Measurements from ENCODE around the gene SSU72.
A peak's percentile ranks its signal among the peaks of the same experiment; 100 is the strongest.

SSU72 gene

DNA sequence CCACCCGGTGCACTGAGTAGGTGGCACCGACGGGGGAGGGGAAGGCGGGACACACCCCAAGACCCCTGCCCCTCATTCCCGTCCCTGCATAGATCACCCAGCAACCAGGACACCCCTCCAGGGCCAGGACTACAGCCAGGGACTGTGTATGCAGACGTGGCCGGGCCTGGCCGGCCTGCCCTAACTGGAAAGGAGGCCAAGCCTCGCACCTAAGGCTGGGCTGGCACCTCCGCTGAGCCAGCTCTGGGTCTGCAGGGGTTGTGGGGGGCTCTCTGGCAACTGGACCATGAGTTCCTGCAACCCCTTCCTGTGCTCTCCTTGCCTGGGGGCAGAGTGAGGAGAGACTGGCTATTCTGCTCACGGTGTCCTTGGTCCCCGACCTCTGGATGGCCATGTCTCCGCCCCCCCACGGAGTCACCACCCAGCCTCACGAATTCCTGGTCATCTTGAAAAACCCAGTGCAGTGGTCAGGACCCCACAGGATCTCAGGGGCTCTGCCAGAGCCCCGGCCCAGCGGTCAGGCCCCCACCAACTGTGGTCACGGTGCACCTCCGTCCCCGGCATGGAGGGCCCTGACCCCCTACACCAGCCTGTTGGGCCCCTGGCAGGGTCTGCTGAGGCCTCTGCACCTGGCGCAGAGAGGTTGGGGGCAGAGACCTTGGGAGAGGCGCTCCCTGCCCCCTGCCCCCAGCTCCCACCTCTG, 26.3 kb upstream of the SSU72 start:
- TF ChIP-seq, protein P1, sequence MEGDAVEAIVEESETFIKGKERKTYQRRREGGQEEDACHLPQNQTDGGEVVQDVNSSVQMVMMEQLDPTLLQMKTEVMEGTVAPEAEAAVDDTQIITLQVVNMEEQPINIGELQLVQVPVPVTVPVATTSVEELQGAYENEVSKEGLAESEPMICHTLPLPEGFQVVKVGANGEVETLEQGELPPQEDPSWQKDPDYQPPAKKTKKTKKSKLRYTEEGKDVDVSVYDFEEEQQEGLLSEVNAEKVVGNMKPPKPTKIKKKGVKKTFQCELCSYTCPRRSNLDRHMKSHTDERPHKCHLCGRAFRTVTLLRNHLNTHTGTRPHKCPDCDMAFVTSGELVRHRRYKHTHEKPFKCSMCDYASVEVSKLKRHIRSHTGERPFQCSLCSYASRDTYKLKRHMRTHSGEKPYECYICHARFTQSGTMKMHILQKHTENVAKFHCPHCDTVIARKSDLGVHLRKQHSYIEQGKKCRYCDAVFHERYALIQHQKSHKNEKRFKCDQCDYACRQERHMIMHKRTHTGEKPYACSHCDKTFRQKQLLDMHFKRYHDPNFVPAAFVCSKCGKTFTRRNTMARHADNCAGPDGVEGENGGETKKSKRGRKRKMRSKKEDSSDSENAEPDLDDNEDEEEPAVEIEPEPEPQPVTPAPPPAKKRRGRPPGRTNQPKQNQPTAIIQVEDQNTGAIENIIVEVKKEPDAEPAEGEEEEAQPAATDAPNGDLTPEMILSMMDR (IDR thresholded peaks at IDR 0.05; ENCODE audit: low read depth, low read length) = no peak

DNA sequence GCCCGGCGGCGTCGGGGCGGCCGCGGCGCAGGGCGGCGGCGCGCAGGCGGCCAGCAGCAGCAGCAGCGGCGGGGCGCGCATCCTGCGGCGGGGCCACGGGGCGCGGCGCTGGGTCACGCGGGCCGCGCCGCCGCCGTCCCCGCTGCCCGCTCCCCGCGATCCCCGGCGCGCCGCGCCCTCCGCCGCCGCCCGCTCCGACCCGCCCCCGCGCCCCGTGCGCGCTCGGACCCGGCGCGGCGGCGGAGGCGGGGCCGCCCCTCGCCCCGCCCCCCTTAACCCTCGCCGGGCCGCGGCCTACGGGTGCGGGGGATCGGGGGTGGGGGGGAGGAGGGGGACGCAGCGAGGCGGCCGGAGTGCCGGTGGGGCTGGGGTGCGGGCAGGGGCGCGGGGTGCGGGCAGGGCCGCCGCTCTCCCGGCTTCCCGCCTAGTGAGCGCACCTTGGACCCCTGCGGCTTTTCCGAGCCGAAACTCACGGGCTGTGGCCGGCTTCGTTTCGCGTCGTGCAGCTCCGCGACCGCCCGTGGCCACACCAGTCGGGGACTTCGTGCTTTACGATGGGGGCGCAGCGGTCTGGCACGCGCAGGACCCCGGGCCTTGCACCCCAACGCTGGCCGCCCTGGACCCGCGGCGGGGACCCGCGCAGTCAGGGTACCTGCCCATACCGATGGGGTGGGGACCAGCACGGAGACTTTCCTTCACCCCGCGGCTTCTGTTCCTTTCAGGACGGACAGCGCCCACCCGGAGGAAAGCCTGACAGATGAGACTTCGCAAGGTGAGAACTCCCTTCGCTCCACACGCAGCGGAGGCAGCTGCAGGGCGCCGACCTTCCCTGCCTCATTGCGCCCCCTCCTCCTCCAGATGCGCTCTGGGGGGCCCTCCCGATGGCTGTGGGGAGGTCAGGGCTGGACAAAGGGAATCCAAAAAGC, 25.5 kb upstream of the SSU72 start, which contains the start of gene FNDC10:
FNDC10 (minus strand) TSS at position 201 of the 926 bp plus-strand sequence; CDS start at position 81, 120 bp downstream.
- H3K4me3 ChIP-seq (ENCODE audit: low read depth, low read length) = peak within 1 kb of the TSS; percentile 20
- TF ChIP-seq, protein P1 (IDR thresholded peaks at IDR 0.05; ENCODE audit: low read depth, low read length) = no peak
- in situ Hi-C loops (cut with HindIII; ENCODE audit: low sequenced_read_pairs) = no loop called here

More for the DNA sequence above, 26.3 kb upstream of the SSU72 start:
- no peak overlapping the region for H3K4me3 ChIP-seq (ENCODE audit: low read depth, low read length)
- no peak for DNase-seq (ENCODE audit: low read depth, low spot score)
- in situ Hi-C loops (cut with HindIII; ENCODE audit: low sequenced_read_pairs) = no loop called here

DNA sequence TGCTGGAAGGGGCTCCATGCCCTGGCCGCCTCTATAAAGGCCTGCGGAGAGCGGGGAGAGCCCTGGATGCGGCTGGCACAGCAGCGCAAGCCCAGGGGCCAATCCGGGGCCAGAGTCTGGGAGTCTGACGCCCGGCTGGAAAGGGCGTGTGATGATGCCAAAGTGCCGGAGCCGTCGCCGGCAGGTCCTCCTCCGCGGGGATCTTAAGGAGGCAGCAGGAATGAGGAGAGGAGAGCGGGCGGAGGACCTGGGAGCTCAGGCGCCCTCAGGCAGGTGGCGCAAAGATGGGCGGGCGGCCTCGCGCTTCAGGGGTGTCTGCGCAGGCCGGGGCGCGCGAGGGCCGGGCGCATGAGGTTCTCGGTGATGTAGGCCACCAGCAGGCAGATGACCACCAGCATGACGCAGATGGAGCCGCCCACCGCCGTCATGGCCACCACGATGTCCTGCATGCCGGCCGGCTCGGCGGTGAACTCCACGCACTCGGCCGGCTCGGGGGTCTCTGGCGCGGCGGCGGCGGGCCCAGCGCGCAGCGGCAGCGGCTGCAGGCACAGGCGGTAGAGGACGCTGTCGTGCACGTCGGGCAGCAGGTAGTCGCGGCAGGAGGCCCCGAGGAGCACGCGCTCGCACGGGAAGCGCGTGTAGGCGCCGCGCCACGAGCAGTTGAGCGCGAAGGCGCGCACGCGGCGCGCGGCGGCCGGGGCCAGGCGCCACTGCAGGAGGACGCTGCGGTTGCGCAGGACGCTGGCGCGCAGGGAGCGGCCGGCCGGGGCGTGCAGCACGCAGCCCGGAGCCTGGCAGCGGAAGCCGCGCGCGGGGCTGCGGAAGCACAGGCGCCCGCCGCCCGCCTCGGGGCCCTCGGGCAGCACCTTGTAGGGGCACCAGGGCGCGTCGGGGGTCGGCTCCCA, 24.6 kb upstream of the SSU72 start:
- no peak overlapping the region for H3K4me3 ChIP-seq (ENCODE audit: low read depth, low read length)
- no peak for DNase-seq (ENCODE audit: low read depth, low spot score)
- TF ChIP-seq, protein P1 (IDR thresholded peaks at IDR 0.05; ENCODE audit: low read depth, low read length) = no peak
- in situ Hi-C loops (cut with HindIII; ENCODE audit: low sequenced_read_pairs) = no loop called here

More for the DNA sequence above, 25.5 kb upstream of the SSU72 start, which contains the start of gene FNDC10:
- no peak for DNase-seq (ENCODE audit: low read depth, low spot score)

DNA sequence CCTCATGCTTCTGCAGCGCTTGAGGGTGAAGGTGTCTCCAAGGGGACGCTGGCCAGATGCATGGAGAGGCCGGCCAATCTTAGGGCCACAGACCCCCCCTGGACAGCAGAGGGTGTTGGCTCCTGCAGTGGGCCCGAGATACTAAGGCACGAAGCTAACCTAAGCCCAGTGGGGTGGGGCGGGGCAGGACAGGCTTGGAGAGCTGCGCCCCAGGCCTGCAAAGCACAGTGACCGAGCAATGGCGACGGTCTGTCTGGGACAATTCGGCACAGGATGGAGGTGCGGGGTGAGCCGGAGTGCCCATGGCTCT, 24.0 kb upstream of the SSU72 start:
- DNase-seq (ENCODE audit: low read depth, low spot score) = no peak
- no peak overlapping the region for H3K4me3 ChIP-seq (ENCODE audit: low read depth, low read length)
- TF ChIP-seq, protein P1 (IDR thresholded peaks at IDR 0.05; ENCODE audit: low read depth, low read length) = no peak
- in situ Hi-C loops (cut with HindIII; ENCODE audit: low sequenced_read_pairs) = no loop called here

DNA sequence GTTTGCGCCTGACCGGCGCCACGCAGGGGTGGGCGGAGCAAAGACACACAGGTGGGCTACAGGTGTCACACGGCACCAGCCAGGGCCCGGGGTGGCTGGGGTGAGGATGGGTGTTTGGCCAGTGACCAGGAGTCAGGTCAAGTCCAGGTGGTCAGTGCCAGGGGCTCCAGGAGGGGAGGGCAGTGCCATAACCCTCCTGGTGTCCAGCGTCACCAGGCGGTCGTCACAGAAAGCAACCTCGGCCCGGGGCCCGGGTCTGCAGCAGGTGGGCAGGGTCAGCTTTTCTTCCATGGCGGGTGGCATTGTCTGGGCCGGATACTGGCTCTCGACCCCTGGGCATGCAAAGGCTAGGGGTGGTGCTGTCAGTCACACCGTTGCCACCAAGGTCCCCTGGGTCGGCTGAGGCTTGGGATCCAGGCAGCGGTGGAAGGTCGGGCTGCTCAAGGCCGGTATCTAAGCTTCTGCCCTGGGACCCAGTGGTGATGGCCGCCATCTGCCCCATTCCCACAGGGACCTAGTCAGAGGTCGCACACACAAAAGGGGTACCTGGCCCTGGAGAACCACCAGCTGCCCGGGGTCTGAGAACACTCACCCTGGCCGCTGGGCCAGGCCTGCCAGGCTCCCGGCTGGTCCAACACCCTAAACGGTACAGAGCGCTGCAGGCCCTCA, 23.5 kb upstream of the SSU72 start:
- no peak overlapping the region for H3K4me3 ChIP-seq (ENCODE audit: low read depth, low read length)
- DNase-seq (ENCODE audit: low read depth, low spot score) = no peak
- TF ChIP-seq, protein P1 (IDR thresholded peaks at IDR 0.05; ENCODE audit: low read depth, low read length) = no peak
- in situ Hi-C loops (cut with HindIII; ENCODE audit: low sequenced_read_pairs) = no loop called here

All from astrocyte of the spinal cord (primary cell).